Measurements from ENCODE around the gene OR2F2.

DNA sequence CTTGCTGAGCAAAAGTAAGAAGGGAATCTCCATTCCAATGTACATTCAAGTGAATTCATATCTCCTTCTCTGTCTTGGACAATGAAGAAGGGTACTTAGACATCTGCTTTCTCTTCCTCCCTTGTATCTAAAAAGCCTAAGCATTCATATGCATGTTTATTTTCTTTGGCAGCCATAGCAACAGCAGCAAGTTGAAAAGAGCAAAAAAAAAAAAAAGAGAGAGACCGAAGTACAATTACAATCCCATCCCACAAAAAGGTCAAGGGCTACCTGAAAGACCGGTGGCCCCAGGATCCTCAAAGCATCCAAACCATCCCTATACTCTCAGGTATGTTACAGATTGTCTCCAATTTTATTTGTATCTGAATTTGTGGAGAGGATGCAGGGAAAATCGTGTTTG, 23.7 kb downstream of the OR2F2 start:
- TF ChIP-seq, protein P1, sequence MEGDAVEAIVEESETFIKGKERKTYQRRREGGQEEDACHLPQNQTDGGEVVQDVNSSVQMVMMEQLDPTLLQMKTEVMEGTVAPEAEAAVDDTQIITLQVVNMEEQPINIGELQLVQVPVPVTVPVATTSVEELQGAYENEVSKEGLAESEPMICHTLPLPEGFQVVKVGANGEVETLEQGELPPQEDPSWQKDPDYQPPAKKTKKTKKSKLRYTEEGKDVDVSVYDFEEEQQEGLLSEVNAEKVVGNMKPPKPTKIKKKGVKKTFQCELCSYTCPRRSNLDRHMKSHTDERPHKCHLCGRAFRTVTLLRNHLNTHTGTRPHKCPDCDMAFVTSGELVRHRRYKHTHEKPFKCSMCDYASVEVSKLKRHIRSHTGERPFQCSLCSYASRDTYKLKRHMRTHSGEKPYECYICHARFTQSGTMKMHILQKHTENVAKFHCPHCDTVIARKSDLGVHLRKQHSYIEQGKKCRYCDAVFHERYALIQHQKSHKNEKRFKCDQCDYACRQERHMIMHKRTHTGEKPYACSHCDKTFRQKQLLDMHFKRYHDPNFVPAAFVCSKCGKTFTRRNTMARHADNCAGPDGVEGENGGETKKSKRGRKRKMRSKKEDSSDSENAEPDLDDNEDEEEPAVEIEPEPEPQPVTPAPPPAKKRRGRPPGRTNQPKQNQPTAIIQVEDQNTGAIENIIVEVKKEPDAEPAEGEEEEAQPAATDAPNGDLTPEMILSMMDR (IDR thresholded peaks at IDR 0.05; ENCODE audit: low read length): no peak
- no peak for TF ChIP-seq EZH2 (optimal IDR thresholded peaks at IDR 0.05; ENCODE audit: low read depth, low read length)

All from MM.1S (cell line).